Motor neuron (in vitro differentiated cells): Measurements from ENCODE around the gene THSD4. TPM values are rescaled to one million over a fixed set of nuclear protein-coding genes. Genes with fewer than 3 reads are reported as not detected.
"Not testable (repeated sequence)": the region's sequence is repeated elsewhere in the genome, so short reads cannot be mapped to it uniquely, and the experiment has no call there.

ENCODE experiments used
- ATAC-seq, 8 experiments: fragments of 200-7000 bp; cut with Tn5 transposase; replicated peaks in 6 of 8; 2 replicates each; pipeline ENCODE4 v1.8.0; 2021; ENCODE audit warnings: mild to moderate bottlenecking in 8 of 8, moderate library complexity in 8 of 8
- H3K27ac ChIP-seq, 2 donors: fragments of 250-450 bp; sonication (Bioruptor Pico); 2 replicates each; pipeline ENCODE4 v1.9.0; 2021; ENCODE audit warnings: antibody characterized with exemption in 2 of 2, mild to moderate bottlenecking in 2 of 2, moderate library complexity in 1 of 2
- H3K4me1 ChIP-seq, 2 donors: fragments of 250-450 bp; sonication (Bioruptor Pico); replicated peaks in 1 of 2; 2 replicates each; pipeline ENCODE4 v1.6.1; 2021; ENCODE audit warnings: antibody characterized with exemption in 2 of 2, mild to moderate bottlenecking in 2 of 2, moderate library complexity in 1 of 2
- H3K4me3 ChIP-seq, 5 donors: fragments of 250-450 bp; sonication (Bioruptor Pico); 2 replicates each; pipeline ENCODE4 v1.9.0; 2021; ENCODE audit warnings: antibody characterized with exemption in 5 of 5, mild to moderate bottlenecking in 5 of 5, moderate library complexity in 4 of 5
- WGBS, 10 experiments: fragments of 450-650 bp; shearing (Covaris generic); methylation state at CpG; one replicate each; pipeline ENCODE4 v1.0.0; 2022; 5-methylcytosine and 5-hydroxymethylcytosine counted together
- in situ Hi-C, 9 experiments: fragments of 400-800 bp; cut with MboI; loops; one replicate each; pipeline ENCODE4 v1.15.0; 2021; ENCODE audit warnings: low sequenced_read_pairs in 9 of 9, low pct_unique_long_range_greater_than_20kb in 2 of 9; ENCODE audit not compliant: unreplicated experiment in 9 of 9
- total RNA-seq, 8 experiments: library from RNA; unstranded; fragments of 300-600 nt; gene quantifications; 2 replicates each; pipeline versions ENCODE4 v1.2.3 to v1.2.4, GENCODE V29; 2022

Gene THSD4
- total RNA-seq, 8 experiments from 2014 or later, result 1.3 to 28.4 (median 6.7) TPM

- Histone ChIP-seq H3K4me3 (no peak overlapping the region), H3K4me1 (peaks cover 6 to 21% of the 10 kb centered on the region in 2 donors), H3K27ac (no peak overlapping the region)
- peak in 1 of 8 experiments; percentile 35 for ATAC-seq
- WGBS, 10 experiments, result 77 to 100% (median 91%) methylated on average over 3 to 8 of the region's 8 CpGs
- in situ Hi-C loops, result loop anchor here in 3 of 9 experiments (10.0 to 25.0 kb wide), 4 partner anchors 317 to 544 kb away; partner anchors contain the start of genes THSD4 (in 2 of the 3), LRRC49 (in 1 of the 3) and THAP10 (in 1 of the 3)
Measured at GRCh38 chr15:71431343-71432336, 316.4 kb downstream of the THSD4 start.

DNA sequence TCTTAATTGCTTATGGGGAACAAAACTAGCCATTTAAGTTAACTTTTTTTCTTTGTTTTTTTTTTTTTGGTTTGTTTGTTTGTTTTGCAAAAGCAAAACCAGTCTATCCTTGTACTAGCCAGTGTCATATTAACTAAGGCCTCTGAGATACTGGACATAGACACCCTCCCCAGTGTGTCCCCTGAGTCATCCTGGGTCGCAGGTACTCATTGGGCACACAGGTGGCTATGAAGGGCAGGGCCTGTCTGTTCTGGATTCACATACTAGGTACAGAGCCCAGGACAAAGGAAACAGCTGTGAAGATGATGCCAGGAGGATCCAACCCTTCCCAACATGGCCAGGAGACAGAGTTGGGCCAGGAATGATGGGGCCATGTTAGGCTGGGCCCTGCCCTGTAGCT, 318.1 kb downstream of the THSD4 start:
- in situ Hi-C loops, result loop anchor here in 3 of 9 experiments (10.0 to 25.0 kb wide), 4 partner anchors 319 to 546 kb away; partner anchors contain the start of genes THSD4 (in 2 of the 3), LRRC49 (in 1 of the 3) and THAP10 (in 1 of the 3)
- ATAC-seq, result no peak
- 14 to 100% (median 100%) methylated on average over 1 of the region's 1 CpG; no CpG with 5 or more reads in 2 of the 10 experiments for WGBS, 10 experiments
- H3K27ac ChIP-seq, result no peak overlapping the region
- H3K4me3 ChIP-seq, result no peak overlapping the region
- H3K4me1 ChIP-seq, result peaks cover 6 to 21% of the 10 kb centered on the region in 2 donors

DNA sequence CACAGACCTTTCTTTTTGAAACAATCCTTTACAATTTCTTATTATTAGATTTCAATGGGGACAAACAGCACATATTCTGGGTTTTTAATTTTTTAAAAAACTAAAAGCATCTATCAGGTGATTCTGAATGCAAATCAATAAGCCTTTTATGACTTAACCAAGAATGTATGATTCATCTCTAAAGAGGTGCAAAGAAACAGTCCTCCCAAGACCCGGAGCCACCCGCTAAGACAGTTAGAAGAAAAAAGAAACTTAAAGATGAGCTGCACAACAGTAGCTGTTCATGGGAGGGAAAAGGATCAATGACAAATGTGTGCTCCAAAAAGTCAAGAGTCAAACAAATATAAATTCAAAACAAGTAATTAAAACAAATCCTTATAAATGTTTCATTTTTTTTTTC, 319.5 kb downstream of the THSD4 start:
- H3K27ac ChIP-seq, result no peak overlapping the region
- H3K4me1 ChIP-seq, result peaks cover 0 to 11% of the 10 kb centered on the region in 2 donors
- no peak for ATAC-seq
- in situ Hi-C loops, result loop anchor here in 3 of 9 experiments (10.0 to 25.0 kb wide), 4 partner anchors 320 to 547 kb away; partner anchors contain the start of genes THSD4 (in 2 of the 3), LRRC49 (in 1 of the 3) and THAP10 (in 1 of the 3)
- 67 to 100% (median 86%) methylated on average over 1 to 2 of the region's 2 CpGs; no CpG with 5 or more reads in 2 of the 10 experiments for WGBS, 10 experiments
- no peak overlapping the region for H3K4me3 ChIP-seq

GRCh38 chr15:71435552-71435951, 320.3 kb downstream of the THSD4 start:
- Histone ChIP-seq H3K27ac (no peak overlapping the region), H3K4me1 (peaks cover 0 to 11% of the 10 kb centered on the region in 2 donors), H3K4me3 (no peak overlapping the region)
- 62 to 100% (median 84%) methylated on average over 1 to 5 of the region's 6 CpGs; no CpG with 5 or more reads in 2 of the 10 experiments for WGBS, 10 experiments
- in situ Hi-C loops, result loop anchor here in 3 of 9 experiments (10.0 to 25.0 kb wide), 4 partner anchors 321 to 548 kb away; partner anchors contain the start of genes THSD4 (in 2 of the 3), LRRC49 (in 1 of the 3) and THAP10 (in 1 of the 3)
- no peak for ATAC-seq

DNA sequence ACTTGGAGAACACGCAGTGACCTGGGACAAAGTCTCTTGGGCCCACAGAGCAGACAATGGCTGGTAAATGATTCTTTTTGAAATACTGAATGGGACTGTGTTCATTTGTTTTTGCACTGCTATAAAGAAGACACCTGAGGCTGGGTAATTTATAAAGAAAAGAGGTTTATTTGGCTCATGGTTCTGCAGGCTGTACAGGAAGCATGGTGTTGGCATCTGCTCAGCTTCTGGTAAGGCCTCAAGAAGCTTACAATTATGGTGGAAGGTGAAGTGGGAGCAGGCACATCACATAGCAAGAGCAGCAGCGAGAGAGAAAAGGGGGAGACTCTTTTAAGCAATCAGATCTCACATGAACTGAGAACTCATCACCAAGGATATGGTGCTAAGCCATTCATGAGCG, 321.6 kb downstream of the THSD4 start:
- no peaks in the 10 kb centered on the region for H3K4me1 ChIP-seq
- WGBS, 10 experiments, result 75 to 100% (median 93%) methylated on average over 1 to 3 of the region's 3 CpGs; no CpG with 5 or more reads in 2 of the 10 experiments
- ATAC-seq, result no peak
- in situ Hi-C loops, result loop anchor here in 3 of 9 experiments (10.0 to 25.0 kb wide), 4 partner anchors 322 to 550 kb away; partner anchors contain the start of genes THSD4 (in 2 of the 3), LRRC49 (in 1 of the 3) and THAP10 (in 1 of the 3)
- H3K4me3 ChIP-seq, result no peak overlapping the region
- H3K27ac ChIP-seq, result no peak overlapping the region

GRCh38 chr15:71437404-71437803, 322.1 kb downstream of the THSD4 start:
- H3K4me3 ChIP-seq, result no peak overlapping the region
- no peak overlapping the region for H3K27ac ChIP-seq
- no peaks in the 10 kb centered on the region for H3K4me1 ChIP-seq
- 44 to 100% (median 67%) methylated on average over 1 to 3 of the region's 3 CpGs; no CpG with 5 or more reads in 1 of the 10 experiments for WGBS, 10 experiments
- in situ Hi-C loops, result loop anchor here in 3 of 9 experiments (10.0 to 25.0 kb wide), 4 partner anchors 323 to 550 kb away; partner anchors contain the start of genes THSD4 (in 2 of the 3), LRRC49 (in 1 of the 3) and THAP10 (in 1 of the 3)
- ATAC-seq, result no peak

DNA sequence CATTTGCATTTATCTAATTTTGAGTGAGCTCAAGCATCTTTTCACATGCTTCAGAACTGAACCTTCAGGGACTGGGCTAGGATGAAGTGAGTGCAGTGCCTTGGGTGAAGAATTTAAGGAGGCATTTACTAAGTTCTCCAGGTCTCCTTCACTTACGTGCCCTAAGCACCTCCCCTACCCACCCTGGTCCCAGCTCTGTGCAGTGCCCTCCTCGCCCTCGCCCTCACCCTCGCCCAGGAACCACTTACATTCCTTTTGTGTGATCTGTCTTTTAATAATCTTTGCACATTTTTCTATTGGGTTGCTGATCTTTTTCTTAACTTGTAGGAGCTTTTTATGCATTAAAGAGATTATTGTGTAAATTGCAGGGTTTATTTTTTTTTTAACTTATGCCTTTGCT, 322.6 kb downstream of the THSD4 start:
- Histone ChIP-seq H3K4me3 (no peak overlapping the region), H3K4me1 (no peaks in the 10 kb centered on the region), H3K27ac (no peak overlapping the region)
- in situ Hi-C loops, result loop anchor here in 3 of 9 experiments (10.0 to 25.0 kb wide), 4 partner anchors 323 to 551 kb away; partner anchors contain the start of genes THSD4 (in 2 of the 3), LRRC49 (in 1 of the 3) and THAP10 (in 1 of the 3)
- ATAC-seq, result no peak
- WGBS, 10 experiments, result 58 to 100% (median 85%) methylated on average over 1 to 4 of the region's 4 CpGs; no CpG with 5 or more reads in 4 of the 10 experiments

- WGBS, 10 experiments, result 71 to 100% (median 90%) methylated on average over 1 to 2 of the region's 2 CpGs; no CpG with 5 or more reads in 6 of the 10 experiments
- H3K4me1 ChIP-seq, H3K4me3 ChIP-seq, ATAC-seq, H3K27ac ChIP-seq: not testable (repeated sequence)
- in situ Hi-C loops, result loop anchor here in 3 of 9 experiments (10.0 to 25.0 kb wide), 4 partner anchors 325 to 552 kb away; partner anchors contain the start of genes THSD4 (in 2 of the 3), LRRC49 (in 1 of the 3) and THAP10 (in 1 of the 3)
Measured at GRCh38 chr15:71439478-71439877, 324.2 kb downstream of the THSD4 start.

DNA sequence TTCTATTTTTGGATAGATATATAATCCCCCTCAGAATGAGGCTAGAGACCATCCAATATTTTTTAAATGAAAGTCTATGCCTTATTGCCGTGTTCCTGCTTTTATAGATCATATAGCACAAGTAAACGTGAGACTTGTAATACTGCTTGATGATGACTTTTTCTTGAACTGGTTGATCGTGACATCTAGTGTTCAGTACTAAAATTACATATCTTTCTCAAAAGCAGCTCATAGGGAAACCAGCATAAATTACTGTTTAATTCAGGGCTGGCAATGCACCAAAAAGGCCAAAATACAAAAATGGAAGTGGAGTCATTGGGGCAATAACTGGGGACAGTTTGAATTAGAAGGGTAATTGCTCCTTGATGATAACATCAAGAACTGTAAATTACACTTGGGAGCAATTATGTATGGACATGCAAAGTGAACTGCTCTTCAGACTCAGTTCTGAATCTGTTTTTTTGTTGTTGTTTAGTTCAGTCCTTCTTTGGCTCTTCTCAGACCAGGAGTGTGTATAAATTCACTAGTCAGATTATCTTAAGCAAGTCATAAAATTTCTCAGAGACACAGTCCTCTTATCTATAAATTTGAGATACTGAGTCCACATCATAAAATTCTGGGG, 325.3 kb downstream of the THSD4 start:
- peak; percentile 42 to 79 (median 54) for ATAC-seq
- WGBS, 10 experiments, result 0 to 6% (median 0%) methylated on average over 1 to 3 of the region's 3 CpGs; no CpG with 5 or more reads in 1 of the 10 experiments
- Histone ChIP-seq H3K4me3 (no peak overlapping the region), H3K27ac (no peak overlapping the region), H3K4me1 (no peaks in the 10 kb centered on the region)
- in situ Hi-C loops, result loop anchor here in 4 of 9 experiments (10.0 to 25.0 kb wide), 4 partner anchors 326 to 553 kb away; partner anchors contain the start of genes THSD4 (in 2 of the 4), LRRC49 (in 1 of the 4) and THAP10 (in 1 of the 4)

DNA sequence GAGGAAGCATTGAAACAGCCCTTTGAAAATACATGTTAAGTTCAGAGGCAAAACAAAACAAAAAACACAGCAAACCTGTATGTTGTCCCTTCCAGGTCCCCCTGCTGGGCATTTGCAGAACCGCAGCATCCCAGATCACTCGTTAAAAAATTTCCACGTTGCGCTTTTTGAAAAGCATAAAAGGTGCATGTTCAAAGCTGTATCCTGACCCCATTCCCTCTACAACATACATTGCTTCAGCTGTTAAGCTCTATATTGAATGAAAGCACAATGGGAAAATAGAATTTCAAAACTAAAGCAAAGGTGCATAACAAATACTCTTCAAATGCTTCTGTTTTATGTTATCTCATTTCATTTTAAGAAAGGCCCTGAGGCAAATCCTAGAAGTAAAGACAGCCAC, 328.3 kb downstream of the THSD4 start:
- WGBS, 10 experiments, result 4 to 30% (median 18%) methylated on average over 3 to 4 of the region's 4 CpGs; no CpG with 5 or more reads in 4 of the 10 experiments
- H3K27ac ChIP-seq, result no peak overlapping the region
- no peak overlapping the region for H3K4me3 ChIP-seq
- ATAC-seq, result peak in 3 of 8 experiments; percentile 13 to 50 (median 18)
- H3K4me1 ChIP-seq, result no peaks in the 10 kb centered on the region
- in situ Hi-C loops, result loop anchor here in 4 of 9 experiments (10.0 to 25.0 kb wide), 4 partner anchors 329 to 556 kb away; partner anchors contain the start of genes THSD4 (in 2 of the 4), LRRC49 (in 1 of the 4) and THAP10 (in 1 of the 4)

DNA sequence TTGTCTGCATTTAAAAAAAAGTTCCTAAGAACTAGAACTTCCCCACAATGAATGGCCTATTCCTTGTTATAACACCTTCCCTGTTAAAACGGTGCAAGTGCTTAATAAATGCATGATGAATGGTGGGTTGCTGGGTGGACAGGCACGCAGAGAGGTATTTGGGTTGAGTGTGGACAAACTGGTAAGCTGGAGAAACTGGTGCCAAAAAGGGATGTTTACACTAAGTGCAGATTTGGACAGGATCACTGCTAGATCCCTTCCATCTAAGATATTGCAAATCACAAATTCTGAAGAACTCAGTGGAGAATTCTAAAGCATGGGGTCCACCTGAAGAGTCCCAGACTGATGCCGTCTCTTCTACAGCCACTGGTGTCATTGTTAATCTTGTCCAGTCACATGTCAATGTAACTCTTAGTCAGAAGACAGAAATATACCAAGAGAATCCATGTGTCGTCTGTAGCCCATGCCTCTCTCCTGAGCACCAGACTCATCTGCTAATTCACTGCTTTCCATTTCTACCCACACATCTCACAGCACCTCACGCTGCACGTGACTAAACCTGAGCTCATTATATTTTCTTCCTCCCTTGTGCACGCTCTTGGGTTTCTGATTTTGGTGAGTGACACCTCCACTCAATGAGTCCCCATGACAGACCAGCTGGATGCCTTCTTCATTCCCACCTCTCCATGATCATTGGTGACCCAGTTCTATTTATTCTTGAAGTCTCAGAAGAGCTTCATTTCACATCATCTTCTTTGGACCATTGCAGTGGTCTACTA, 328.9 kb downstream of the THSD4 start:
- WGBS, 10 experiments, result 46 to 100% (median 79%) methylated on average over 1 to 5 of the region's 7 CpGs
- Histone ChIP-seq H3K27ac (no peak overlapping the region), H3K4me1 (no peaks in the 10 kb centered on the region), H3K4me3 (no peak overlapping the region)
- no peak for ATAC-seq
- in situ Hi-C loops, result loop anchor here in 4 of 9 experiments (10.0 to 25.0 kb wide), 4 partner anchors 329 to 557 kb away; partner anchors contain the start of genes THSD4 (in 2 of the 4), LRRC49 (in 1 of the 4) and THAP10 (in 1 of the 4)
